ENCODE data around the gene CD274. TPM values are rescaled to one million over a fixed set of nuclear protein-coding genes. Genes with fewer than 3 reads are reported as not detected.

CD274 gene
- 0.15 TPM for polyA plus RNA-seq (2013, experiment 1 of 4)
- 0.21 TPM for polyA plus RNA-seq (2013, experiment 2 of 4)
- 0.16 TPM for polyA plus RNA-seq (2013, experiment 3 of 4)
- 0.12 TPM for polyA plus RNA-seq (2013, experiment 4 of 4)

GRCh38 chr9:5450359-5451091, at the start of gene CD274:
Gene CD274, plus strand, starts transcription at chr9:5450542. Its CDS starts 5,572 bp downstream, at chr9:5456114.
- Histone ChIP-seq H3K27ac (ENCODE audit: insufficient read depth, low read depth, low read length, poor library complexity, severe bottlenecking) (no peak within 1 kb of the TSS), H3K4me3 (ENCODE audit: insufficient read depth, low read depth, low read length) (peak within 1 kb of the TSS; percentile 2), H3K9me3 (ENCODE audit: control insufficient read depth, low read length) (no peaks in the 10 kb centered on the region), H3K36me3 (ENCODE audit: control insufficient read depth, insufficient read depth, low read length) (no peaks in the 10 kb centered on the region), H3K27me3 (ENCODE audit: control insufficient read depth, insufficient read depth, low read length, poor library complexity, severe bottlenecking) (peaks cover 8% of the 10 kb centered on the region), H3K4me1 (ENCODE audit: control insufficient read depth, insufficient read depth, low read length) (no peaks in the 10 kb centered on the region)
- 13 to 14% methylated on average over 34 of the region's 36 CpGs for whole genome bisulfite sequencing, 2 experiments

- Histone ChIP-seq H3K36me3 (ENCODE audit: control insufficient read depth, insufficient read depth, low read length) (no peaks in the 10 kb centered on the region), H3K27me3 (ENCODE audit: control insufficient read depth, insufficient read depth, low read length, poor library complexity, severe bottlenecking) (no peaks in the 10 kb centered on the region), H3K9me3 (ENCODE audit: control insufficient read depth, low read length) (no peaks in the 10 kb centered on the region), H3K4me1 (ENCODE audit: control insufficient read depth, insufficient read depth, low read length) (no peaks in the 10 kb centered on the region), H3K4me3 (ENCODE audit: insufficient read depth, low read depth, low read length) (no peak overlapping the region), H3K27ac (ENCODE audit: insufficient read depth, low read depth, low read length, poor library complexity, severe bottlenecking) (no peak overlapping the region)
Measured at GRCh38 chr9:5402217-5402616, 48.1 kb upstream of the CD274 start.

- H3K9me3 ChIP-seq (ENCODE audit: control insufficient read depth, low read length), result peaks cover 4% of the 10 kb centered on the region
- 96 to 98% methylated on average over 1 of the region's 1 CpG for WGBS, 2 experiments
Measured at GRCh38 chr9:5408596-5408995, 41.7 kb upstream of the CD274 start.

GRCh38 chr9:5416953-5417352, 33.4 kb upstream of the CD274 start:
- Histone ChIP-seq H3K36me3 (ENCODE audit: control insufficient read depth, insufficient read depth, low read length) (no peaks in the 10 kb centered on the region), H3K9me3 (ENCODE audit: control insufficient read depth, low read length) (no peaks in the 10 kb centered on the region), H3K4me3 (ENCODE audit: insufficient read depth, low read depth, low read length) (no peak overlapping the region), H3K27ac (ENCODE audit: insufficient read depth, low read depth, low read length, poor library complexity, severe bottlenecking) (no peak overlapping the region), H3K27me3 (ENCODE audit: control insufficient read depth, insufficient read depth, low read length, poor library complexity, severe bottlenecking) (no peaks in the 10 kb centered on the region), H3K4me1 (ENCODE audit: control insufficient read depth, insufficient read depth, low read length) (no peaks in the 10 kb centered on the region)
- WGBS, 2 experiments, result 58 to 69% methylated on average over 2 to 3 of the region's 3 CpGs

More at GRCh38 chr9:5408596-5408995, 41.7 kb upstream of the CD274 start:
- H3K27ac ChIP-seq (ENCODE audit: insufficient read depth, low read depth, low read length, poor library complexity, severe bottlenecking), result no peak overlapping the region
- no peaks in the 10 kb centered on the region for H3K4me1 ChIP-seq (ENCODE audit: control insufficient read depth, insufficient read depth, low read length)
- no peak overlapping the region for H3K4me3 ChIP-seq (ENCODE audit: insufficient read depth, low read depth, low read length)
- H3K27me3 ChIP-seq (ENCODE audit: control insufficient read depth, insufficient read depth, low read length, poor library complexity, severe bottlenecking), result no peaks in the 10 kb centered on the region
- peaks cover 3% of the 10 kb centered on the region for H3K36me3 ChIP-seq (ENCODE audit: control insufficient read depth, insufficient read depth, low read length)

GRCh38 chr9:5418481-5418880, 31.9 kb upstream of the CD274 start:
- no peak overlapping the region for H3K27ac ChIP-seq (ENCODE audit: insufficient read depth, low read depth, low read length, poor library complexity, severe bottlenecking)
- no peaks in the 10 kb centered on the region for H3K36me3 ChIP-seq (ENCODE audit: control insufficient read depth, insufficient read depth, low read length)
- H3K27me3 ChIP-seq (ENCODE audit: control insufficient read depth, insufficient read depth, low read length, poor library complexity, severe bottlenecking), result no peaks in the 10 kb centered on the region
- H3K4me1 ChIP-seq (ENCODE audit: control insufficient read depth, insufficient read depth, low read length), result no peaks in the 10 kb centered on the region
- no peak overlapping the region for H3K4me3 ChIP-seq (ENCODE audit: insufficient read depth, low read depth, low read length)
- 94 to 95% methylated on average over 20 of the region's 20 CpGs for WGBS, 2 experiments
- H3K9me3 ChIP-seq (ENCODE audit: control insufficient read depth, low read length), result no peaks in the 10 kb centered on the region

- no peaks in the 10 kb centered on the region for H3K4me1 ChIP-seq (ENCODE audit: control insufficient read depth, insufficient read depth, low read length)
Measured at GRCh38 chr9:5419987-5420386, 30.4 kb upstream of the CD274 start.

GRCh38 chr9:5421163-5421562, 29.2 kb upstream of the CD274 start:
- Histone ChIP-seq H3K36me3 (ENCODE audit: control insufficient read depth, insufficient read depth, low read length) (no peaks in the 10 kb centered on the region), H3K4me1 (ENCODE audit: control insufficient read depth, insufficient read depth, low read length) (no peaks in the 10 kb centered on the region), H3K4me3 (ENCODE audit: insufficient read depth, low read depth, low read length) (no peak overlapping the region), H3K27ac (ENCODE audit: insufficient read depth, low read depth, low read length, poor library complexity, severe bottlenecking) (no peak overlapping the region), H3K9me3 (ENCODE audit: control insufficient read depth, low read length) (no peaks in the 10 kb centered on the region), H3K27me3 (ENCODE audit: control insufficient read depth, insufficient read depth, low read length, poor library complexity, severe bottlenecking) (no peaks in the 10 kb centered on the region)
- 79 to 83% methylated on average over 2 of the region's 2 CpGs for WGBS, 2 experiments

More at GRCh38 chr9:5419987-5420386, 30.4 kb upstream of the CD274 start:
- no peaks in the 10 kb centered on the region for H3K36me3 ChIP-seq (ENCODE audit: control insufficient read depth, insufficient read depth, low read length)
- no peak overlapping the region for H3K4me3 ChIP-seq (ENCODE audit: insufficient read depth, low read depth, low read length)
- no peak overlapping the region for H3K27ac ChIP-seq (ENCODE audit: insufficient read depth, low read depth, low read length, poor library complexity, severe bottlenecking)
- H3K27me3 ChIP-seq (ENCODE audit: control insufficient read depth, insufficient read depth, low read length, poor library complexity, severe bottlenecking), result no peaks in the 10 kb centered on the region
- no peaks in the 10 kb centered on the region for H3K9me3 ChIP-seq (ENCODE audit: control insufficient read depth, low read length)

GRCh38 chr9:5422276-5422675, 28.1 kb upstream of the CD274 start:
- no peak overlapping the region for H3K27ac ChIP-seq (ENCODE audit: insufficient read depth, low read depth, low read length, poor library complexity, severe bottlenecking)
- H3K27me3 ChIP-seq (ENCODE audit: control insufficient read depth, insufficient read depth, low read length, poor library complexity, severe bottlenecking), result no peaks in the 10 kb centered on the region
- no peaks in the 10 kb centered on the region for H3K9me3 ChIP-seq (ENCODE audit: control insufficient read depth, low read length)
- H3K4me1 ChIP-seq (ENCODE audit: control insufficient read depth, insufficient read depth, low read length), result no peaks in the 10 kb centered on the region
- no peak overlapping the region for H3K4me3 ChIP-seq (ENCODE audit: insufficient read depth, low read depth, low read length)
- 100% methylated on average over 1 of the region's 1 CpG; no CpG with 5 or more reads in 1 of the 2 experiments for WGBS, 2 experiments
- H3K36me3 ChIP-seq (ENCODE audit: control insufficient read depth, insufficient read depth, low read length), result no peaks in the 10 kb centered on the region

GRCh38 chr9:5425006-5425628, 25.2 kb upstream of the CD274 start:
- WGBS, 2 experiments, result 80 to 86% methylated on average over 1 to 2 of the region's 2 CpGs
- H3K36me3 ChIP-seq (ENCODE audit: control insufficient read depth, insufficient read depth, low read length), result no peaks in the 10 kb centered on the region
- H3K27me3 ChIP-seq (ENCODE audit: control insufficient read depth, insufficient read depth, low read length, poor library complexity, severe bottlenecking), result no peaks in the 10 kb centered on the region
- no peak overlapping the region for H3K4me3 ChIP-seq (ENCODE audit: insufficient read depth, low read depth, low read length)
- H3K9me3 ChIP-seq (ENCODE audit: control insufficient read depth, low read length), result no peaks in the 10 kb centered on the region
- no peaks in the 10 kb centered on the region for H3K4me1 ChIP-seq (ENCODE audit: control insufficient read depth, insufficient read depth, low read length)
- H3K27ac ChIP-seq (ENCODE audit: insufficient read depth, low read depth, low read length, poor library complexity, severe bottlenecking), result no peak overlapping the region

- H3K27ac ChIP-seq (ENCODE audit: insufficient read depth, low read depth, low read length, poor library complexity, severe bottlenecking), result no peak overlapping the region
- no peaks in the 10 kb centered on the region for H3K27me3 ChIP-seq (ENCODE audit: control insufficient read depth, insufficient read depth, low read length, poor library complexity, severe bottlenecking)
- no peak overlapping the region for H3K4me3 ChIP-seq (ENCODE audit: insufficient read depth, low read depth, low read length)
- H3K4me1 ChIP-seq (ENCODE audit: control insufficient read depth, insufficient read depth, low read length), result no peaks in the 10 kb centered on the region
- H3K9me3 ChIP-seq (ENCODE audit: control insufficient read depth, low read length), result no peaks in the 10 kb centered on the region
- H3K36me3 ChIP-seq (ENCODE audit: control insufficient read depth, insufficient read depth, low read length), result no peaks in the 10 kb centered on the region
Measured at GRCh38 chr9:5427005-5427404, 23.3 kb upstream of the CD274 start.
